Left ventricle myocardium inferior (tissue), 1 donor: Measurements from ENCODE around the gene HEATR5A. TPM values are rescaled to one million over a fixed set of nuclear protein-coding genes. Genes with fewer than 3 reads are reported as not detected.
"Not testable (repeated sequence)": the region's sequence is repeated elsewhere in the genome, so short reads cannot be mapped to it uniquely, and the experiment has no call there.

ENCODE experiments used
- DNase-seq: peaks from one replicate; pipeline ENCODE4 v3.0.0-alpha.2; 2020
- H3K27ac ChIP-seq: fragments of 200-600 bp; replicated peaks from 2 replicates; pipeline ENCODE4 v1.8.0; 2021
- H3K27me3 ChIP-seq: fragments of 200-600 bp; 2 replicates; pipeline ENCODE4 v1.8.0; 2021; ENCODE audit warnings: low read depth
- H3K36me3 ChIP-seq: fragments of 200-600 bp; 2 replicates; pipeline ENCODE4 v1.8.0; 2021
- H3K4me1 ChIP-seq: fragments of 200-600 bp; 2 replicates; pipeline ENCODE4 v1.8.0; 2021
- H3K4me3 ChIP-seq: fragments of 200-600 bp; 2 replicates; pipeline ENCODE4 v1.8.0; 2021; ENCODE audit warnings: mild to moderate bottlenecking, moderate library complexity
- H3K9me3 ChIP-seq: fragments of 200-600 bp; replicated peaks from 2 replicates; pipeline ENCODE4 v1.8.0; 2021
- CTCF ChIP-seq: fragments of 200-600 bp; IDR thresholded peaks from 2 replicates; pipeline ENCODE4 v1.8.0; 2021; ENCODE audit warnings: antibody characterized with exemption, mild to moderate bottlenecking, borderline replicate concordance
- intact Hi-C: fragments of 100-400 bp; cut with micrococcal nuclease; formaldehyde crosslinking; loops from one replicate; pipeline ENCODE4 v1.11.0; 2022
- total RNA-seq: library from RNA; stranded (reverse); fragmentation: NEBNext Ultra II Directional; extraction: Animal tissue kit (Norgen Biotek cat#: 25700); gene quantifications from one replicate; pipeline ENCODE4 v1.2.1, GENCODE V29; 2021
- donor health status: DM: no; HTN: yes; CAD: no; lungs with severe emphysema.

The HEATR5A gene
- total RNA-seq, 1 donor from 2014 or later: 51.8 TPM

GRCh38 chr14:31371646-31372045 is 48.7 kb downstream of the HEATR5A start:
- no peak overlapping the region for H3K4me3 ChIP-seq
- DNase-seq: no peak
- intact Hi-C loops: no loop called here
- H3K9me3 ChIP-seq: no peaks in the 10 kb centered on the region
- no peaks in the 10 kb centered on the region for H3K27me3 ChIP-seq
- peaks cover 77% of the 10 kb centered on the region for H3K36me3 ChIP-seq
- H3K4me1 ChIP-seq: no peaks in the 10 kb centered on the region
- TF ChIP-seq CTCF: no peak
- no peak overlapping the region for H3K27ac ChIP-seq

GRCh38 chr14:31363331-31364073 is 56.8 kb downstream of the HEATR5A start:
- Histone ChIP-seq H3K36me3 (peaks cover 65% of the 10 kb centered on the region), H3K4me1 (no peaks in the 10 kb centered on the region)
- intact Hi-C loops: no loop called here

GRCh38 chr14:31362746-31363145 is 57.6 kb downstream of the HEATR5A start:
- Histone ChIP-seq H3K4me1 (no peaks in the 10 kb centered on the region), H3K4me3 (no peak overlapping the region), H3K36me3 (peaks cover 72% of the 10 kb centered on the region), H3K27ac (no peak overlapping the region), H3K9me3 (no peaks in the 10 kb centered on the region), H3K27me3 (no peaks in the 10 kb centered on the region)
- intact Hi-C loops: no loop called here
- DNase-seq: no peak
- TF ChIP-seq CTCF: no peak

More at GRCh38 chr14:31363331-31364073, 56.8 kb downstream of the HEATR5A start:
- TF ChIP-seq CTCF: no peak
- no peaks in the 10 kb centered on the region for H3K9me3 ChIP-seq
- DNase-seq: no peak
- H3K27ac ChIP-seq: no peak overlapping the region
- H3K27me3 ChIP-seq: no peaks in the 10 kb centered on the region
- H3K4me3 ChIP-seq: no peak overlapping the region

GRCh38 chr14:31361761-31362160 is 58.6 kb downstream of the HEATR5A start:
- DNase-seq, H3K4me1 ChIP-seq, H3K27ac ChIP-seq, H3K4me3 ChIP-seq, intact Hi-C loops, H3K27me3 ChIP-seq, H3K9me3 ChIP-seq: not testable (repeated sequence)
- peaks cover 76% of the 10 kb centered on the region for H3K36me3 ChIP-seq

GRCh38 chr14:31360919-31361662 is 59.3 kb downstream of the HEATR5A start:
- no peak overlapping the region for H3K27ac ChIP-seq
- no peaks in the 10 kb centered on the region for H3K27me3 ChIP-seq
- no peak overlapping the region for H3K4me3 ChIP-seq
- TF ChIP-seq CTCF: no peak
- peaks cover 69% of the 10 kb centered on the region for H3K36me3 ChIP-seq
- no peak for DNase-seq
- intact Hi-C loops: no loop called here
- H3K4me1 ChIP-seq: no peaks in the 10 kb centered on the region
- H3K9me3 ChIP-seq: no peaks in the 10 kb centered on the region

GRCh38 chr14:31357279-31357678 is 63.1 kb downstream of the HEATR5A start:
- H3K27me3 ChIP-seq: no peaks in the 10 kb centered on the region
- DNase-seq: no peak
- peaks cover 39% of the 10 kb centered on the region for H3K36me3 ChIP-seq
- no peaks in the 10 kb centered on the region for H3K9me3 ChIP-seq
- peaks cover 3% of the 10 kb centered on the region for H3K4me1 ChIP-seq
- intact Hi-C loops: no loop called here
- H3K27ac ChIP-seq: no peak overlapping the region
- H3K4me3 ChIP-seq: no peak overlapping the region
- no peak for TF ChIP-seq CTCF
